Dermis blood vessel endothelial cell (primary cell): ENCODE data around the gene HTR1B. TPM values are rescaled to one million over a fixed set of nuclear protein-coding genes. Genes with fewer than 3 reads are reported as not detected.

Experiments
- DNase-seq: peaks from one replicate; pipeline ENCODE4 v3.0.0; 2010
- total RNA-seq: library from RNA; depleted of rRNA; stranded (reverse); fragments of >200 nt; gene quantifications from 2 replicates; pipeline ENCODE4 v1.2.3, GENCODE V29; 2014

Gene HTR1B
- total RNA-seq, 1 donor from 2014 or later: 6.1 TPM

DNA sequence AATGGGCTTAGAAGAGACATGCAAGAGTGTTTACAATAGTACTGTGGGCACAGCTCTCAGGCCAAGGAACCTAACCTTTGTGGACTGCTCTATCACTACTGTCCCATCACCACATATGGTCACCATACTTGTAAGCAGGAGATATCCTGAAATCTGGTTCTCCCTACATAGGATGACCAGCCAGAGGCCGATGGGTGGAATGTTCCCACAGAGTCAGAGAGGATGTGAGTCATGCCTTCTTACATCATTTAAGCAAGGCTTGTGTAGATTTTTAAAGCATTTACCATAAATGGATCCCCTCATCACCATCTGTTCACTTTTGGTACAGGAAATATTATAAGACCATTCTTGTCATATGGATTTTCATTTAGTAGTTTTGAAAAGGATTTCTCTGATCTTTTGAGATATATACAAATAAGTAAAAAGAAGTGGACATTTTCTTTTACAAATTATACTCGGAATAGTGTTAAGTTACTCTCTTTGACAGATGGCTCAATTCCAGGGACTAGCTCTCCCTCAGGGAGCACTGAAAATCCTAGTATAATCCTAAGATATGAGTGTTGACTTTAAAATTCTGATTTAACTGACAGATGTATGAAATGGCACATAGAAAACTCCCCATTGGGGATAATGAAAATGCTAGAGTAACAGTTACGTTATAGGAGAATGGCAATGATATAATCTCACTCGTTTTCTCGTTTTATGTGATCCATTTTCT, 6.6 kb downstream of the HTR1B start:
- peak; percentile 94 for DNase-seq

GRCh38 chr6:77455271-77455670, 8.0 kb downstream of the HTR1B start:
- peak; percentile 1 for DNase-seq

- DNase-seq: no peak
Observed at GRCh38 chr6:77454386-77454785, 8.9 kb downstream of the HTR1B start.

DNA sequence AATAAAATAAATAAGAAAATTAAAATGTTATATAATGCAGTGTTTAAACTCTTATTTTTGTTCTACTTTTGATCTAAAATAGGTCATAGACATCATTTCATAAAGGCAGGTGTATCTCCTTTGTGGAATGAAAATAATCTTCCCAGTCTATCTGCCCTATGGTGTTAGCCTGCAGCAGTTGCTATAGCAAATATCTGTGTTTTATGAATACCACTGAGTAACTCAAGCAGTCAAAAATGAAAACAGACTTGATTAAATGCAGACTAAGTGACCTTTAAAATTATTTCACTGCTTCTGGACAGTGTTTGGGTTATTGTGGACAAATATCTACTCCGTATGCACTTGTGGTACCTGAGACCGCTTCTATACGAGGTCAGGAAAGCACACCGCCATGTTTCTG, 11.8 kb downstream of the HTR1B start:
- DNase-seq: no peak

DNA sequence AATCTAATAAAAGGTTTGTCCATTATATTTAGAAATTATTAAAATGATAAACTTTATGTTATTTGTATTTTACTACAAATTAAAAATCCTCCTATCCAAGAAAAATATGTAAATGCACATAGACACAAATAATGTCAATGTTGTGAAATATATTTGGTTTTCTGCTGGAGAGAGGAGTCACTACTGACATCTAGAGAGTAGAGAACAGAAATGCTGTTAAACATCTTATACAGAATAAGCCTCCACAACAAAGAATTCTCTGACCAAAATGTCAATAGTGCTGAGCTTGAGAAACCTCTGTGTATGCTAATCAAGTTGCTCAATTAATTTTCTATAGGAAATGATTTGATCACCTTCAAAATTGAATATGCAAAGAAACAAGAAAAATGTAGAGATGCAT, 12.4 kb downstream of the HTR1B start:
- DNase-seq: peak; percentile 32

DNA sequence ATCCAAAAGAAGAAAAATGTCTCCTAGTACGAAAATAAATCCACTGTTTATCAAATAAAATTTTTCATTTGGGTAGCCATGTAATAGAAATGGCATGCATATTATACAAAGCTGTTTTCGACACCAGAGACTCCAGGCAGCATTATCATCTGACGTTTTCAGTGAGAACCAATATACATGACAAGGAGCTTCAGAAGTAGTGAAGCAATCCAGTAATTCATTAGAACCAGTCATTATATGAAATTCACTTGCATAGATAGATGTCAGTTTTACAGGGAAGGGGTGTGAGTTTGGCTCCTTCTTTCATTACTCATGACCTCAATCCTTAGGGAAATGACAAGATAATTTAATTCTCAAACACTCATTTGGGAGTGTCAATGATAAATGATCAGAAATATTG, 14.7 kb downstream of the HTR1B start:
- no peak for DNase-seq

- peak; percentile 29 for DNase-seq
Observed at GRCh38 chr6:77447254-77447653, 16.0 kb downstream of the HTR1B start.

GRCh38 chr6:77446249-77446648, 17.0 kb downstream of the HTR1B start:
- no peak for DNase-seq

DNA sequence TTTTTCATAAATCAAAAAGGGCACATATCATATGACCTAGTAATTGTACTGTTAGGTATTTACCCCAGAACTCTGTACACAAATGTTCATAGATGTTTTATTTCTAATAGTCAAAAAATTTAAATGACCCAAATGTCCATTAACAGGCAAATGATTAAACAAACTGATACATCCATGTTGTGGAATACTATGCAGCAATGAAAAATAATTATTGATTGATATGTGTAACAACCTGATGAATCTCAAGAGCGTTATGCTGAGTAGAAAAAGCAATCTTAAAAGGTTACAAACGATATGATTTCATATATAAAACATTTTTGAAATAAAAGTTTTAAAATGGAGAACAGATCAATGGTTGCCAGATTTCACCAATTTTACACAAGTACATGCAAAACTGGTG, 18.1 kb downstream of the HTR1B start:
- DNase-seq: no peak

DNA sequence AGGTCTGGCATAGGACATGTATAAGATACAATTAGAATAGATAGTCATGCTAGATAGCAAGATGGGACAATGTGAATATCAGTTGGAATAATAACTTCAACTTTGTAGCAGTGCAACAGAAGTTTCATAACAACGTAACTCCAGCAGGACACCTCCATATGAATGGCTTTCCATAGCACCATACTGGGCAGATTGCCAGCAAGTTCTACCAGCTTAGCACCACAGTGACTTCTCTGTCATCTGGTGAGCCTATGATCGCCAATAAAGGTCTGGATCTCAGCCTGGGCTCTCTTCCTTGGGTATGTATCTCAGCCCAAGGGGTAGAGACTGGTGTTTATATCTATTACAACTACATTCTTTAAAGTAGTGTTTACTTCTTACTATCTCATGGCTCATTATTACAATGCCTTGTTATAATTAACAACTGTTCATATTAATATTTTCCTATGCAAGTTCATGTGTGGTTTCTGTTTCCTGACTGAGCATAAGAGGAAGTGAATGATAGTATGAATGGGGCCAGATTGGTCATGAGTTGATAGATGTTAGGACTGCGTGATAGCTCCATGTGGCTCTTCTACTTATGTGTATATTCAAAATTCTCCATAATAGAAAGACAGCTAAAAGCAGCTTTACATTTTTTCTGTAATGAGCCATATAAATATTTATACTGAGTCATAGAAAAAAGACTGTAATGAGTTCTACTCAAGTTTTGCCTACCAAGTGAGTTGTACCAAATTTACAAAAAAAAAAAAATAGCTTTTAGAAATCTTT, 22.9 kb downstream of the HTR1B start:
- DNase-seq: no peak

DNA sequence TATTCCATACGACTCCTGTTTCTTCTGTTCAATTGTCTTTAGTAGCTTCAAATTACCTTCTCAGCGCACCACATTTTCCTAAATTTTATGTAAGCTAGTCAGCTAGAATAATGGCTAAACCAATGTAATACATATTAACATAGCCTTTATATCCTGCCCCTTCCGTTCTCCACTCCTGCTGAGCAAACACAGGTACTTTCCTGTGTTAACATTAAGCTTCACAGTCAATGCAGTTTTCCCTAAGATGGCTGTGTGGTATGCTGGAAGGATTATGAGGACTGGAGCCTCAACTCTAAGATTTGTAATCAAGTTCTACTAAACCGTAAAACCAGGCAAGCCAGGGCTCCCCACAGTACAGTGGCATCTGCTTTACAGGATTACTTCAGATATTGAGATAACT, 29.4 kb downstream of the HTR1B start:
- no peak for DNase-seq

DNA sequence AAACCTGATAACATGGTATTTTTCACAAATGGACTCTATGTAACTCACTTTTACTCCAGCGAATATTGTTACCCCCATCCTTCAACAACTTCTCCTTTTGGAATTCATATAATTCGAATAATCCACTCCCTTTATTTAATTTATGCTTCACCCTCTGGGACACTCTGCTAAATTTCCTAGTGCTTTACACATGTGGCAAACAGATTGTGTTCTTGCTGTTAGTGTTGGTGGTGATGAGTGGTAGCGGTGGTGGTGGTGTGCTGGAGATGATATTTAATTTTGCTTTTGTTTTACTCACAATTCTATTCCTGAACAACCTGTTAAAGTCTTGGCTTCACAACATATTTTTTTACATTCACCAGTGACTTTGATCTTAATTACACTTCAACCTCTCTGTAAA, 32.8 kb downstream of the HTR1B start:
- no peak for DNase-seq

DNA sequence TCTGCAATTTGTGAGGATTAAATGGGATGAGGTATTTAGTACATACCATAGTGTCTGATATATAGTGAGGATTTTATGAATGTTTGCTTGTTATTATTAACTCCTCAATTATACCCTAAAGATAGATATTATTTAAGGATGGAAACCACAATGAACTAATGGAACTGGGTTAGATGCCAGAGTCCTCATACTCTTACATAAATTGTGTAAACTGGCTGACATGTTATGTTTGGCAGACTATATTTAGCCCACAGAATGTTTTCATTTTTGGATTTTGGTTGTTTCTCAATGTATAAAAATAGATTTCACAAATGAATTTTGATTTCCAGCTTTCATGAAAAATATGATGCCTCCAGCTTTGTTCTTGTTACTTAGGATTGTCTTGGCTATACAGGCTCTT, 37.6 kb downstream of the HTR1B start:
- DNase-seq: no peak

GRCh38 chr6:77425216-77425615, 38.1 kb downstream of the HTR1B start:
- DNase-seq: no peak

DNA sequence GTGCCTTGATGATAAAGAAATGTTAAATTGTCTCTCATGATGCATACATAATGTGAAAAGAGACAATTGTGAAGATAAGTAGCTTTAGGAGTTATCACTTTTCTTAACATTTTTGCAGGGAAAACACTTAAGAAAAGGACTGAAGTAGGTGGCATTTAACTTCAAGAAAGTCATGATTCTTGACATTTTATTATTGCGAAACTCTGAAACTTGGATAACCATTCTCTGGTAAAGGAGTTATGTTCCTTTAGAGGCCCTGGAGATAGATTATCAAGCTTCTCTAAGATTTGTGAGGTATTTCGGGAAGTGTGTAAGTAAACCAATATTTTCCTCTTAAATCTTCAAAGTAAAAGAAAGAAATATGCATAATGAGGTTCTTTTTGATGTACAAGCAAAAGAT, 38.5 kb downstream of the HTR1B start:
- DNase-seq: no peak

- DNase-seq: no peak
Observed at GRCh38 chr6:77416839-77417238, 46.5 kb downstream of the HTR1B start.

- no peak for DNase-seq
Observed at GRCh38 chr6:77415706-77416105, 47.6 kb downstream of the HTR1B start.

Other genes starting within 250 kb of the HTR1B start
- under 0.01 TPM in 1 of 2 replicates, not detected in the other for gene MEI4, start 189.5 kb upstream of the HTR1B start, total RNA-seq